ENCODE measurements around the gene ADGRD1. TPM values are rescaled to one million over a fixed set of nuclear protein-coding genes. Genes with fewer than 3 reads are reported as not detected.

Gene ADGRD1
- total and polyA plus RNA-seq, 2 of the 8 experiments (the other 6 are each of a cell fraction or from before 2014, with no cell fraction given), result 0.36 to 0.48 TPM

DNA sequence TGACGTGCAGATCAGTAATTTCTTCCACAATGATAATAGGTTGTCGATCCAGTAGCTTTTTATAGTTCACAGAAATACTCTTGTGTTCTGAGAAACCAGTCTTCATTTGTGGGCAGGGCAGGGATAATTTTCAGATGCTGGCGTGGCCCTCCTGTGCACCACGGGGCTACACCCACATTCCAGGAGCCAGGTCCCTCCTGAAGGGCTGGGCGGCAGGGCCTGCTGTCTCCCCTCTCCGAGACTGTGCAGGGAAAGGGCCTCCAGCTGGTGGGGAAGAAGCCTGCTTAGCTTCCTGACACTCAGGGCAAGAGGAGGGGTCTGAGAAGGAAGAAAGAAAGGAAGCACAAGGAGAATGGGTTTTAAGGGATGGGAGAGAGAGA, 94.9 kb downstream of the ADGRD1 start (continued):
- TF ChIP-seq USF2 (IDR thresholded peaks at IDR 0.05; ENCODE audit: low read length) (no peak), JUND (IDR thresholded peaks at IDR 0.05; ENCODE audit: low read length) (no peak), FOSL1 (IDR thresholded peaks at IDR 0.05; ENCODE audit: insufficient read depth, low read depth, low read length) (no peak), KDM4A (IDR thresholded peaks at IDR 0.05; ENCODE audit: low read depth, low read length, severe bottlenecking) (no peak), TBP (IDR thresholded peaks at IDR 0.05; ENCODE audit: low read depth, low read length) (no peak)

All from H1 (cell line).